GM19099 (cell line): Measurements from ENCODE around the gene SLC35A3.
A peak's percentile ranks its signal among the peaks of the same experiment; 100 is the strongest.

Experiments
- POLR2A ChIP-seq: IDR thresholded peaks from 3 replicates; pipeline ENCODE4 v1.6.1; 2011; ENCODE audit warnings: low read depth; ENCODE audit not compliant: insufficient read length; ENCODE audit errors: extremely low read depth

SLC35A3 gene

DNA sequence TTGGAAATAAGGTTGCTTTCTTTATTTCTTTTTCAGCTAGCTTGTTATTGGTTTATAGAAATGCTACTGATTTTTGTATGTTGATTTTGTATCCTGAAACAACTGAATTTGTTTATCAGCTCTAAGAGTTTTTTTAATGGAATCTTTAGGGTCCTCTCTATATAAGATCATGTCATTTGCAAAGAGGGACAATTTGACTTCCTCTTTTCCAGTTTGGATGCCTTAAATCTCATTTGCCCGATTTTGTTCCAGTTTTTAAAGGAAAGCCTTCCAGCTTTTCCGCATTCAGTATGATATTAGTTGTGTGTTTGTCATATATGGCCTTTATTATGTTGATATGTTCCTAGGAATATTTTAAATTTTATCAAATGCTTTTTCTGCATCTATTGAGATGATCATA, 31.7 kb downstream of the SLC35A3 start:
- TF ChIP-seq POLR2A: no peak

DNA sequence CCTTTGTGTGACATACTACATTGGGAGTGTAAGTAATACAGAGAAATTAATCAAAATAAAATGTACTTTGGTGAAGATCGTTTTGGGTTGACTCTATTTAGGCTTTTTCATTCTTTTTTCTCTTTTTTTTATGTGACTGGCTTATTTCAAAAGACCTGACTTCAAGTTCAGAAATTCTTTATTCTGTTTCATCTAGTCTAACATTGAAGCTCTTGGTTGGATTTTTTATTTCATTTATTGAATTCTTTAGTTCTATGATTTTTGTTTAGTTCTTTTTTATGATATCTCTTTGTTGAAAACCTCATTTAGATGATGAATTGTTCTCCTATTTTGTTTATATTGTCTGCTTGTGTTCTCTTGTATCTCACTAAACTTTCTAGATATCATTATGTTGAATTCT, 35.6 kb downstream of the SLC35A3 start:
- no peak for TF ChIP-seq POLR2A

DNA sequence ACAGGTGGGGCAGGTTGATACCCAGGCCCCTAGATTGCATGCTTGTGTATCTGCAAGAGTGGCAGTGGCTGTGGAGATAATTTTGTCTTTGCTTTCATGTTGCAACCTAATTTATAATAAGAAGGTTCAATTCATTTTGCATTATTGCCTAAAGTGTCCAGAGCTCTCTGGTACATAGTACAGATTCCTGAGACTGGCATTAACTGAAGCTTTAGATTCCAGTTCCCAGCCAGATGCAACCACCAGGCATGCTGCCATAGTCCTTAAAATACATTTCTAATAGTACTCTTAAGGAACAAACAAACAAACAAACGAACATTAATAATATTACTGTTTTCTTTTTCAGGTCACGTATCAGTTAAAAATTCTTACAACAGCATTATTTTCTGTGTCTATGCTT, 36.9 kb downstream of the SLC35A3 start:
- no peak for TF ChIP-seq POLR2A

GRCh38 chr1:100009458-100009857, 39.7 kb downstream of the SLC35A3 start:
- TF ChIP-seq POLR2A: no peak

- no peak for TF ChIP-seq POLR2A
These were observed 41.0 kb downstream of the SLC35A3 start for GRCh38 chr1:100010804-100011203.

DNA sequence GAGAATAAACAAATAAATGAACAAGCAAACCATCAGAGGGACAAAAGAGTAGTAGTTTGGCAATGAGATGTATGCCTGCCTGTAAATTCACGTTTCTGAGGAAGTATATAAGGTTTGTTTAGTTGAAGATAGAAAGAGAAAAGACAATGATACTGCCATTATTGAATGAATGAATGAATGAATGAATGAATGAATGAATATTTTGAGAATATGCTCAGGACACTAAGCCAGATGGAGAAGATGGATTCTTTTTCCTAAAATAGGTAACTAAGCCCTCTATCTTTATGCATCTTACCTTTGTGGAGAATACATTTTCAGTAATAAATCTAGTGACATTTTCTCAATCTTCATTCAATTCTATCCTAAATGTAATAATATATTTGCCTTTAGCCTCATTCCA, 49.4 kb downstream of the SLC35A3 start:
- TF ChIP-seq POLR2A: no peak

DNA sequence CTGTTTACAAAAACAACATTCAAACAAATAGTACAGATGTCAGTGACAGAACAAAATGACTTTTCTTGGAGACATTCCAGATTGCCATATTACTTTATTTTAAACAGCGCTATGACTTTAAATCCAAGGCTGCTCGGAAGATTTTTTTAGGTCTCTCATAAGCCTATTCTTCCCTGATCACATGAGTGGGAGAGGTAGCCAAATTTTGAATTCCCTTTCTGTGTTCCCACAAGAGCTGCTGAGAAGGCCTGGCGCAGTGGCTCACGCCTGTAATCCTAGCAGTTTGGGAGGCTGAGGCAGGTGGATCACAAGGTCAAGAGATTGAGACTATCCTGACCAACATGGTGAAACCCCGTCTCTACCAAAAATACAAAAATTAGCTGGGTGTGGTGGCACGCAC, 53.7 kb downstream of the SLC35A3 start:
- no peak for TF ChIP-seq POLR2A

- TF ChIP-seq POLR2A: no peak
These were observed 57.4 kb downstream of the SLC35A3 start for GRCh38 chr1:100027212-100027611.

- no peak for TF ChIP-seq POLR2A
These were observed 59.0 kb downstream of the SLC35A3 start for GRCh38 chr1:100028765-100029164.

DNA sequence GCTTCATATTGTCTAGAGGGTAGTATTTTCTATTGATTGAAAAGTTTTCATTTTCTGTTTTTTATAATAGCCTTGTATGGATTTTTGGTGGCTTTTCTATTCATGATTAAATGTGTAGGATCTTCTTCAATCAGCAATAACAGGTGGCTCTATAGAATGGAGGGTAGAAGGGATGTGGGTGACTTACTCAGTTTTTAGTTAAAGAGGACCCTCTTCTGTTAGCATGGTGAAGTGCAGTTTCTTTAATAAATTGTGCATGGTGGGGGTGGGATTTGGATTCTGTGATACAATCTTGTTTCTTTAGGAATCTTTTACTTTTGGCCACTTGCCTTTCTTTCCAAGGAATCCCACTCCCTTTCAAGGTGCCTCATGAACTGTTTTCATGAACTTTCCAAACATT, 64.7 kb downstream of the SLC35A3 start:
- TF ChIP-seq POLR2A: no peak

DNA sequence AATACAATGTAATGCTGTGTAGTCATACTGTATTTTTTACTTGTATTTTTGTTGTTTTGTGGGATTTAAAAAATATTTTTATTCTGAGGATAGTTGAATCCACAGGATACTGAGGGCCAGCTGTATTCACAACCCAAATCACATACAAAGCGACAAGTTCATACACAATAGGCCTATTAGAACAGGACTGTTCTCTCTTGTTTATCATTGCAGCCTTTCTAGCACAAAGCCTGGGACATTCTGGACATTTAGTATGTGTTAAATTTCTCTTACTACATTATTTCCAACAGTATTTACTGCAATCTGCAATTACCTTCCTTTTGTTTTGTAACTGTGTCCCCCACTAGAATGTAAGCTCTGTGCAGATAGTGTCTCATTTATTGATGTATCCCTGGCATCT, 65.4 kb downstream of the SLC35A3 start:
- no peak for TF ChIP-seq POLR2A

DNA sequence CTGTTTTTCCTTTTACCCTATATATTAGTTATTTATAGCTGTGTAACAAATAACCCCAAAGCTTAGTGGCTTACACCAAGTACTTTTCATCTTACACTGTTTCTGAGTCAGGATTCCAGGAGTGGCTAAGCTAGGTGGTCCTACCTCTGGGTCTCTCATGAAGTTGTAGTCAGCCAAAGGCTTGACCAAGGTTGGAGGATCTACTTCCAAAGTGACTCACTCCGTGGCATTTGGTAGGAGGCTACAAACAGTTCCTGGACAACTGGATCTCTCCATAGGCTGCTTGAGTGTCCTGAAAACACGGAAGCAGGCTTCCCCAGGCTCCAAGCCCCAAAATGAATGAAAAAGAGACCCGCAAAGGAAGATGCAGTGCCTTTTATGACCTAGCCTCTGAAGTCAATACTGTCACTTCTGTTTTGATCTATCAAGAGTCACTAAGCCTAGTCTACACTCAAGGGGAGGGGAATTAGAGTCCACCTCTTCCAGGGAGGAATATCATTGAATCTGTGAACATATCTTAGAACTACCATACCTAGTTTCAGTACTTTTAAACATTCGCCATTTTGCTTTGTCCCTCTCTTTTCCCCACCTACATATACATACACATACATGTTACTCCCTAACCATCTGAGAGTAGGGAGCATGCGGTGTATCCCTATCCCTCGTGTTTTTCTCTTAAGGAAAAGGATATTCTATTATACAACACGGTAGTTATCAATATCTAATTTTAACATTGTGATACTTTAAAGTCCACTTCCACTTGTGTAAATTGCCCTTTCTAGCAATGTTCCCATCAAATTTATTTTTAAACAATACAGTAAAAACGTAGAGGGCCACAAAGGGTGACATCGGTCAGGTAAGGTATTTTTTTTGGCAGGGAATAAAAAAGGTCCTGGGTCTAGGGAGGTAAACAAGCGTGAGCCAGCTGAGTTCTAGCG, 67.2 kb downstream of the SLC35A3 start:
- no peak for TF ChIP-seq POLR2A

DNA sequence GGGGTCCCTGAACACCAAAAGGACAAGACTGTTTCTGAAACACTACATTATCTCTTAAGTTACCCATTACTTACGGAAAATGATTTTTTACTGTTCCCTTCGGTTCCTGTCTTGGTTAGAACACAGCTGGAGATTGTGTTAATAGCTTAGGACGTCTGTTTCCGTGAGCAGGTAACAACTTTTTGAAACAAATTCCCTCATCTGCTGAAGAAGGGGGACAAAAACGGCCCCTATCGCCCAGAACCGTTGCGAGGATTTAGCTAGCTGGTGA, 67.8 kb downstream of the SLC35A3 start:
- TF ChIP-seq POLR2A: no peak

DNA sequence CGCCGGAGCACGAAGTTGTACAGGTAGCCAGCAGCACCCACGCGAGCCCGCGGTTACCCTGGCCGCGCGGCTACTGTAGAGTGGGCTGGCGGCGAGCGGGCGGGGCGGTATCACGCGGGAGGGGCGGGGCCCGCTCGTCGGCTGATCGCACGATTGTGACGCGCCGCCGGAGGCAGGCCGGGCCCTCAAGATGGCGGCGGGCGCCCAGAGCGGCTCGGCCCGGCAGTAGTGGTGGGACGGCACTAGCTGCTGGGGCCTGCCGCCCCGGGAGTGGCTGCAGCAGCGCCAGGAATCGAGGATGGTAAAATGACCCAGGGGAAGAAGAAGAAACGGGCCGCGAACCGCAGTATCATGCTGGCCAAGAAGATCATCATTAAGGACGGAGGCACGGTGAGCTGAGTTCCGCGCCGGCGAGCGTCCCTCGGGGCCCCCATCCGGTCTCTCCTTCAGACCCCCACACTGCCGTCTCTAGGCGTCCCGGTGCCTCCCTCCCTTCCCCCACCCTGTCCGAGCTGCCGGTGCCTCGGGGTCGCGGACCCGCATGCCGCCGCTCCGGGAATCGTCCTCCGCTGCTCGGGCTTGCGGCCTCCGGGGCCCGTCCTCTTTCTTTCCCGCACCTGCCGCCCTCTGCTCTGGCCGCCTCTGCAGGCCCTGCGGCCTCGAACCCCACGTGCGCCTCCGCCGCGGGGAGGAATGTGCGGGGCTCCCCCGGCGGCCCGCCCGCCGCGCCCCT, 68.3 kb downstream of the SLC35A3 start:
- TF ChIP-seq POLR2A: peak; percentile 99

DNA sequence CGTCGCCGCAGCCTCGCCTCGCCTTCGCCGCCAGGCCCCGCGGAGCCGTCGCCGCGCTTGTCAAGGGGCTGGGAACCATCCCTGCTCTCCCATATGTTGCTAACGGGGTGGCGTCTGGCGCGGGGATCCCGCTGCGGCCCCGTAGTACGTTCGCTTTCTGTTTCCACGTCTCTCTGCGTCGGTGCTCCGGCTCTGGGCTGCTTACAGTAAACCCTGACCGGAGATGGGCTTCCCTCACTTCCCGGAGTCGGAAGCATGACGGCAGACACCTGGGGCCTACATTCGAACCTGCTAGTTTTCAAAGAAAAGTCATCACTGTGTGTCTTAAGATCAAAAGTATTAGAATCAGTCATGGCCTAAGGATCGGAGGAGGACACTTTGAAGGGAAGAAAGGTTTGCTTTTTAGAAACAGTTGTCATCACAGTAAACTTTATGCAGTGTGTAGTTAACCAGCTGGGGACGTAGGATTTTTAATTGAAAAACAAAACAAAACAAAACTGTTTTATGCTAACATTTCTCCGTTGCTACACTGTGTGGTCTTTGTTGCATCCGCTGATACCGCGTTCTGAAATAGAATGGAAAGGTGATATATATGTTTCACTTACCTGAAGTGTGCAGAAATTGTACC, 69.0 kb downstream of the SLC35A3 start:
- TF ChIP-seq POLR2A: peak; percentile 52

DNA sequence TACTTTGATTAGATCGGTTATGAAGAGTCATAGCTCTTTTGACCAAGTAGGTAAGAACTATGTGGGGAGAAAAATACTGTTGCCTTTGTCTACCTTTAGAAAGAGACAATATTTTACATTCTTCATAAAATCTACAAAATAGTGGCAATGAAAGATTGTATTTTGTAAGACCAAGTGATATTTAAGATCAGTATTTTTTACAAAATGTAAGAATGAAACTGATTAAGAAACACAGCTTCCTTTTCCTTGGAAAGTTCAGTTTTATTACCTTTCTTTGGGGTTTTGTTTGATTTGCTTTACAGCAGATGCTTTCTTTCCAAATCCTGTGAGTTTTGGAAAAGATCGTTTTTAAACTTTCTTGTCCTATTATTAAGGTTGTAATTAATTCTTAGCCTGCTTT, 69.8 kb downstream of the SLC35A3 start:
- TF ChIP-seq POLR2A: no peak
